Measurements from ENCODE around the gene PTPRN2.

The PTPRN2 gene

GRCh38 chr7:158591944-158592343 is 4.3 kb upstream of the PTPRN2 start:
- DNase-seq (ENCODE audit: low read depth): no peak
- TF ChIP-seq CTCF (IDR thresholded peaks at IDR 0.05; ENCODE audit: low read depth, low read length, missing control alignments): no peak
- no peak overlapping the region for H3K4me3 ChIP-seq (ENCODE audit: low read depth, low read length)

- H3K4me3 ChIP-seq (ENCODE audit: low read depth, low read length): no peak overlapping the region
- no peak for DNase-seq (ENCODE audit: low read depth)
- TF ChIP-seq CTCF (IDR thresholded peaks at IDR 0.05; ENCODE audit: low read depth, low read length, missing control alignments): no peak
Observed at GRCh38 chr7:158590181-158590530, 2.5 kb upstream of the PTPRN2 start.

- no peak overlapping the region for H3K4me3 ChIP-seq (ENCODE audit: low read depth, low read length)
- DNase-seq (ENCODE audit: low read depth): no peak
- TF ChIP-seq CTCF (IDR thresholded peaks at IDR 0.05; ENCODE audit: low read depth, low read length, missing control alignments): no peak
Observed at GRCh38 chr7:158589653-158590052, 2.0 kb upstream of the PTPRN2 start.

- no peak for TF ChIP-seq CTCF (IDR thresholded peaks at IDR 0.05; ENCODE audit: low read depth, low read length, missing control alignments)
- no peak overlapping the region for H3K4me3 ChIP-seq (ENCODE audit: low read depth, low read length)
- DNase-seq (ENCODE audit: low read depth): no peak
Observed at GRCh38 chr7:158588878-158589442, 1.3 kb upstream of the PTPRN2 start.

- H3K4me3 ChIP-seq (ENCODE audit: low read depth, low read length): no peak overlapping the region
- no peak for DNase-seq (ENCODE audit: low read depth)
- no peak for TF ChIP-seq CTCF (IDR thresholded peaks at IDR 0.05; ENCODE audit: low read depth, low read length, missing control alignments)
Observed at GRCh38 chr7:158588085-158588877, 658 bp upstream of the PTPRN2 start.

- TF ChIP-seq CTCF (IDR thresholded peaks at IDR 0.05; ENCODE audit: low read depth, low read length, missing control alignments): no peak
- no peak overlapping the region for H3K4me3 ChIP-seq (ENCODE audit: low read depth, low read length)
Observed at GRCh38 chr7:158586499-158587161, 993 bp downstream of the PTPRN2 start.

More at GRCh38 chr7:158586499-158587161, 993 bp downstream of the PTPRN2 start:
- no peak for DNase-seq (ENCODE audit: low read depth)
